PC-9 (cell line): ENCODE measurements around the gene PAQR4. TPM values are rescaled to one million over a fixed set of nuclear protein-coding genes. Genes with fewer than 3 reads are reported as not detected.

Source experiments
- BruUV-seq: library from RNA; stranded (reverse); fragments of 400-500 nt; replicated peaks from 2 replicates; lab custom pipeline; 2021; lab: Mats Ljungman, UMichigan
- CTCF ChIA-PET: fragments of 300-600 bp; sonication (Branson Sonifier 250); formaldehyde crosslinking; loops from one replicate; lab custom pipeline; 2022; ENCODE audit warnings: antibody characterized with exemption; lab: Charles Lee
- POLR2A ChIA-PET: fragments of 300-600 bp; sonication (Branson Sonifier 250); formaldehyde crosslinking; loops from one replicate; lab custom pipeline; 2022; ENCODE audit warnings: antibody characterized with exemption; ENCODE audit not compliant: unreplicated experiment; lab: Charles Lee
- DNase-seq, 2 experiments: peaks; one replicate each; pipeline versions ENCODE4 v3.0.0 to v3.0.0-alpha.2; 2015 to 2022; ENCODE audit warnings: mixed read lengths in 1 of 2
- H2AFZ ChIP-seq: fragments of 200-600 bp; sonication (generic); 2 replicates; pipeline ENCODE4 v1.8.1; 2017; ENCODE audit warnings: antibody characterized with exemption
- H3F3A ChIP-seq: fragments of 200-600 bp; sonication (generic); 2 replicates; pipeline ENCODE4 v1.8.1; 2017; ENCODE audit warnings: antibody characterized with exemption, mild to moderate bottlenecking, low read depth; ENCODE audit not compliant: insufficient read depth
- H3K27ac ChIP-seq: fragments of 200-600 bp; sonication (generic); 2 replicates; pipeline ENCODE4 v1.6.1; 2016; ENCODE audit warnings: mixed run types
- H3K27me3 ChIP-seq: fragments of 200-600 bp; sonication (generic); 2 replicates; pipeline ENCODE4 v1.6.1; 2016; ENCODE audit warnings: low read depth, mixed run types; ENCODE audit not compliant: insufficient read depth
- H3K36me3 ChIP-seq: fragments of 200-600 bp; sonication (generic); 2 replicates; pipeline ENCODE4 v1.6.1; 2016; ENCODE audit warnings: low read depth, mixed run types
- H3K4me1 ChIP-seq: fragments of 200-600 bp; sonication (generic); replicated peaks from 2 replicates; pipeline ENCODE4 v1.6.1; 2016; ENCODE audit warnings: mixed run types; ENCODE audit not compliant: insufficient read depth
- H3K4me2 ChIP-seq: fragments of 200-600 bp; sonication (generic); 2 replicates; pipeline ENCODE4 v1.6.1; 2017; ENCODE audit warnings: mixed run types
- H3K4me3 ChIP-seq: fragments of 200-600 bp; sonication (generic); 2 replicates; pipeline ENCODE4 v1.6.1; 2016; ENCODE audit warnings: mixed run types
- H3K79me2 ChIP-seq: fragments of 200-600 bp; sonication (generic); 2 replicates; pipeline ENCODE4 v1.6.1; 2017; ENCODE audit warnings: low read depth, mixed run types
- H3K9me2 ChIP-seq: fragments of 200-600 bp; sonication (generic); 2 replicates; pipeline ENCODE4 v1.8.1; 2017; ENCODE audit warnings: mild to moderate bottlenecking; ENCODE audit not compliant: insufficient read depth
- H3K9me3 ChIP-seq: fragments of 200-600 bp; sonication (generic); 2 replicates; pipeline ENCODE4 v1.8.1; 2016; ENCODE audit warnings: low read depth; ENCODE audit not compliant: insufficient read depth
- H4K20me1 ChIP-seq: fragments of 200-600 bp; sonication (generic); 2 replicates; pipeline ENCODE4 v1.8.1; 2017; ENCODE audit not compliant: insufficient read depth
- EZH2 ChIP-seq: fragments of 200-600 bp; sonication (generic); IDR thresholded peaks from 2 replicates; pipeline ENCODE4 v1.8.0; 2017; ENCODE audit warnings: antibody characterized with exemption, low read depth
- intact Hi-C: fragments of 100-400 bp; cut with micrococcal nuclease; formaldehyde crosslinking; loops from one replicate; pipeline ENCODE4 v1.10.0; 2022; ENCODE audit not compliant: unreplicated experiment
- total RNA-seq: library from RNA; stranded (reverse); gene quantifications from 2 replicates; pipeline ENCODE4 v1.2.3, GENCODE V29; 2021
- TF ChIP-seq, protein P1 (sequence below): fragments of 200-600 bp; sonication (generic); conservative IDR thresholded peaks from 2 replicates; pipeline ENCODE4 v1.6.1; 2017; ENCODE audit warnings: mixed run types, antibody characterized with exemption, mild to moderate bottlenecking, moderate library complexity

PAQR4 gene
- total RNA-seq, 1 experiment from 2014 or later = 40.7 TPM

DNA sequence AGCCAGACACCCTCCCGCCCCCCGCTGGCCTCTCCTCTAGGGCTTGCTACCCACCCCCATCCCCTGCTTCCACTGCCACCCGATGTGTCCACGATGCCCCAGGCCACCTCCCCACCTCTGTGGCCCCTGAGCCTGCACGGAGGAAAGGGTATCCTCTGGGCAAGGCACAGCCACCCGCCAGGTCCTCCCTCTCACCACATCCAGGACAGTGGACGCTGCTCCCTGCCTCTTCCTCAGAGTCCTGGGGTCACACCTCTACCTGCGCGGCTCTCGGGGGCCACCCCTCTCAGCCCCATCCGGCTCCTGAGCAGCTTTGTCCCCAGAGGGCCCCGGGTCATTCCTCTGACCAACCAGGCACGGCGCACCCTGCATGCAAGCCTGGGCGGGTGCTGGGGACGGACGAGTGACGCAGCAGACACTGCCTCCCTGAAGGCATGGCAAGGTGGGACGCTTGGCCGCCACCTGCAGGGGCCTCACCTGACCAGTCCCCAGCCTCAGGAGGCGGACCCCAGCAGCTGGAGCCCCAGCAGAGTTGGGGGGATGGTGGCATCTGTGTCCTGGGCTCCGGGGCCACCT lies 32.6 kb upstream of the PAQR4 start:
- H3K79me2 ChIP-seq = no peaks in the 10 kb centered on the region
- H3K9me2 ChIP-seq = no peaks in the 10 kb centered on the region
- no peaks in the 10 kb centered on the region for H3K36me3 ChIP-seq
- no peak for DNase-seq
- H4K20me1 ChIP-seq = no peaks in the 10 kb centered on the region
- no peak for TF ChIP-seq EZH2
- TF ChIP-seq, protein P1, sequence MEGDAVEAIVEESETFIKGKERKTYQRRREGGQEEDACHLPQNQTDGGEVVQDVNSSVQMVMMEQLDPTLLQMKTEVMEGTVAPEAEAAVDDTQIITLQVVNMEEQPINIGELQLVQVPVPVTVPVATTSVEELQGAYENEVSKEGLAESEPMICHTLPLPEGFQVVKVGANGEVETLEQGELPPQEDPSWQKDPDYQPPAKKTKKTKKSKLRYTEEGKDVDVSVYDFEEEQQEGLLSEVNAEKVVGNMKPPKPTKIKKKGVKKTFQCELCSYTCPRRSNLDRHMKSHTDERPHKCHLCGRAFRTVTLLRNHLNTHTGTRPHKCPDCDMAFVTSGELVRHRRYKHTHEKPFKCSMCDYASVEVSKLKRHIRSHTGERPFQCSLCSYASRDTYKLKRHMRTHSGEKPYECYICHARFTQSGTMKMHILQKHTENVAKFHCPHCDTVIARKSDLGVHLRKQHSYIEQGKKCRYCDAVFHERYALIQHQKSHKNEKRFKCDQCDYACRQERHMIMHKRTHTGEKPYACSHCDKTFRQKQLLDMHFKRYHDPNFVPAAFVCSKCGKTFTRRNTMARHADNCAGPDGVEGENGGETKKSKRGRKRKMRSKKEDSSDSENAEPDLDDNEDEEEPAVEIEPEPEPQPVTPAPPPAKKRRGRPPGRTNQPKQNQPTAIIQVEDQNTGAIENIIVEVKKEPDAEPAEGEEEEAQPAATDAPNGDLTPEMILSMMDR = no peak
- no peak overlapping the region for H3K27ac ChIP-seq
- POLR2A ChIA-PET = no interaction called here
- no peaks in the 10 kb centered on the region for H3K9me3 ChIP-seq
- H3F3A ChIP-seq = no peaks in the 10 kb centered on the region
- no peaks in the 10 kb centered on the region for H3K27me3 ChIP-seq
- H3K4me3 ChIP-seq = no peak overlapping the region
- CTCF ChIA-PET = no interaction called here
- no peaks in the 10 kb centered on the region for H3K4me1 ChIP-seq
- intact Hi-C loops = no loop called here
- no peak overlapping the region for H3K4me2 ChIP-seq
- no peak overlapping the region for H2AFZ ChIP-seq
- BruUV-seq = no TSS peak

DNA sequence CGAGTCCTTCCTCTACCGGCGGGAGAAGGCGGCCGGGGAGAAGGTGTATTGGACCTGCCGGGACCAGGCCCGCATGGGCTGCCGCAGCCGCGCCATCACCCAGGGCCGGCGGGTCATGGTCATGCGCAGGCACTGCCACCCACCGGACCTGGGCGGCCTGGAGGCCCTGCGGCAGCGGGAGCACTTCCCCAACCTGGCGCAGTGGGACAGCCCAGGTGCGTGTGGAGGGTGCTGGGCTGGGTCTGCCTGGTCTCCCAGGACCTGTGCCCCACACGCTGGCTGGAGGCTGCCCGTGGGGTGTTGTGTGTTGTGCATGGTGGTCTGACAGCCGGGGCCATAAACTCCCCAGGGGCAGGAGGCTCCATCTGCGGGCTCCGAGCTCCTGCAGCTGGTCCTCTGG lies 32.0 kb upstream of the PAQR4 start:
- BruUV-seq = no TSS peak
- no peaks in the 10 kb centered on the region for H3K9me3 ChIP-seq
- H2AFZ ChIP-seq = no peak overlapping the region
- no peak overlapping the region for H3K4me2 ChIP-seq
- H3K27ac ChIP-seq = no peak overlapping the region
- intact Hi-C loops = no loop called here
- TF ChIP-seq, protein P1 = no peak
- no peak for TF ChIP-seq EZH2
- H4K20me1 ChIP-seq = no peaks in the 10 kb centered on the region
- no peaks in the 10 kb centered on the region for H3K9me2 ChIP-seq
- H3K4me3 ChIP-seq = no peak overlapping the region
- H3K4me1 ChIP-seq = no peaks in the 10 kb centered on the region
- H3F3A ChIP-seq = no peaks in the 10 kb centered on the region
- CTCF ChIA-PET = no interaction called here
- no peaks in the 10 kb centered on the region for H3K36me3 ChIP-seq
- POLR2A ChIA-PET = no interaction called here
- DNase-seq = no peak
- no peaks in the 10 kb centered on the region for H3K27me3 ChIP-seq
- no peaks in the 10 kb centered on the region for H3K79me2 ChIP-seq

DNA sequence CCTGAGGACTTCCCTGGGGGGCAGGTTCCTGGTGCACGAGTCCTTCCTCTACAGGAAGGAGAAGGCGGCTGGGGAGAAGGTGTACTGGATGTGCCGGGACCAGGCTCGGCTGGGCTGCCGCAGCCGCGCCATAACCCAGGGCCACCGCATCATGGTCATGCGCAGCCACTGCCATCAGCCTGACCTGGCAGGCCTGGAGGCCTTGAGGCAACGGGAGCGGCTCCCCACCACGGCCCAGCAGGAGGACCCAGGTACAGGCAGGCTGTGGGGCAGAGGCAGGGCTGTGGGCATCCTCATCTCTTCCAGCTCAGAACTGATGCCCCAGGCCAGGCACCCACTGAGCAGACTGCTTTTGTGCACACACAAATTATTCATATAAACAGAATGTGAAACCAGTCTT lies 30.9 kb upstream of the PAQR4 start:
- no TSS peak for BruUV-seq
- Histone ChIP-seq H3K79me2 (no peaks in the 10 kb centered on the region), H3K4me2 (no peak overlapping the region), H3K9me3 (no peaks in the 10 kb centered on the region), H3K27me3 (no peaks in the 10 kb centered on the region), H3K9me2 (no peaks in the 10 kb centered on the region), H3K36me3 (no peaks in the 10 kb centered on the region), H2AFZ (no peak overlapping the region), H3K27ac (no peak overlapping the region), H3K4me3 (no peak overlapping the region), H4K20me1 (no peaks in the 10 kb centered on the region), H3K4me1 (no peaks in the 10 kb centered on the region), H3F3A (no peaks in the 10 kb centered on the region)
- ChIA-PET POLR2A (no interaction called here), CTCF (interaction anchor here (0.6 kb wide), 1 partner anchor 32 kb away, joined by 3 read pairs; no protein-coding TSS in a partner anchor)
- DNase-seq = no peak
- TF ChIP-seq EZH2 = no peak
- TF ChIP-seq, protein P1 = no peak
- intact Hi-C loops = no loop called here
